Epidermal melanocyte (primary cell): ENCODE results near the gene SIDT1.

Experiments used
- DNase-seq: peaks from one replicate; pipeline ENCODE4 v3.0.0; 2011; ENCODE audit warnings: low spot score; ENCODE audit not compliant: insufficient read length

SIDT1 gene

DNA sequence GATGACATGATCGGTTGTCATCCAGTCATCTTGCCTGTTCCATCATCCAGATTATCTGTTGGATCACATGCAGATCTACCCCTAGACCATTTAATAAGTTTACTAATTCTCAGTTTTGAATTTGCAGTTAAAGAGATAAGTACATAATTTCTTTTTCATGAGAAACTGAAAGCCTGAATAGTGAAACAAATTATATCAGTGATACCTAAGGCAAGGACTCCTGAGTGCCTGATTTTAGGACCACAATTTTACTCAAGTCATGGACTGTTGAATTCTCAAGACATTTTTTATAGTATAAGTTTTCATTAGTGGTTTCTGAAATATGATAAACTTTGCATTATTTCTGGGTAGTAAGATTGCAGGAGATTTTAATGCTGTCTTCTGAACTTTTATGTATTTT, 13.2 kb downstream of the SIDT1 start:
- DNase-seq, result no peak

DNA sequence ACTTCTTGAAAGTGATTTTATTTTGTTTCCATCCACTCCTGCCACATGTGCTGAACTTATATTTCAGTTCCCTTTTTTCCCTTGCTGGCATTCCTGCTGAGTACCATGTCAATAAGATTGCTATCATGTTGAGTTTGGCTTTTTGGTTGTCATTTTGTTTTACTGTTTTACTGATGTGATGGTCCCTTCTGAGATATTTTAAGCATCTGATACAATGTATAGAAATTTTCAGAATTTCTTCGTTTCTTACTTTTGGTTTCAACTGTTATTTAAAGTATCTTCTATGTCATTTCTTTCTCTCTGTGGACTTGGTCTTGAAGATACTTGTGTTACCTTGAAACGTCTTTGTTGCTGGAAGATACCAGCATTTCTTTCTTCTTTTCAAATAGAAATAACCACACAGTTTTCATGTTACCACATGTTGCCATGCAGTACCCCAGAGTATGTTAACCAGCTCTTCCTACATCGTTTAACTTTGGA, 14.1 kb downstream of the SIDT1 start:
- no peak for DNase-seq

DNA sequence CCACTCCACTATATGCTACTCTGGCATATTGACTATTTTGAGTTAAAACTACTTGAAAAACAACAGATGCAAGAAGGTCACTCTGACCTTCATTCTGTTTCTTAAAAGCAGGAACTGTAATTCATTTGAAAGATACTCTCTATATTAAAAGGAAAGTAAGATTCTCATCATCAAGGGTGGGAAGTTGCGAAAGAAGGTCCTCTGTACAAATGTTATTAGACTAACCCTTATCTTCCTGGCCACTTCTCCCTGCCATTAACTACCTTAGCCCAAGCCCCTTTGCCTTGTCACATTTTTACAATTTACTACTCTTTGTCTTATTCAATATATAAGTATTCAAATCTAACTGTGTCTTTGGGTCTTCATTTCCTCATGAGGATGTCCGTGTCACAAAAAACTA, 16.1 kb downstream of the SIDT1 start:
- DNase-seq, result no peak

DNA sequence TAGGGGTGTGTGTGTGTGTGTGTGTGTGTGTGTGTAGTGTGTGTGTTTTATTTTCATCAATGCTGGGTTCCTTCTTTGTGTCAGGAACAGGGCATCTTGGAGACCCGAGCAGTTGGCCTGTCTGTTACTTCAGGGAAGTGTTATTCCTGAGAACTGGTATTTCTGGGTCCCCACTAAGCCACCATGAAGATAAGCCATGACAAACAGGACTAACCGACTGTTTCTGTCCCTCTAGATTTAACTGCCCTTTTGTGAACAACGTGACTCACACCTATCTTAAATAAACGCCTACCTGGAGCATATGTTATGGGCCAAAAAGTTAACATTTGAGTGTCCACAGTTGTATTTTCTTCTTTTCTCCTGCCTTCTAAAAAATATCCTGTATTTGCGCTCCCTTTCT, 19.5 kb downstream of the SIDT1 start:
- no peak for DNase-seq

DNA sequence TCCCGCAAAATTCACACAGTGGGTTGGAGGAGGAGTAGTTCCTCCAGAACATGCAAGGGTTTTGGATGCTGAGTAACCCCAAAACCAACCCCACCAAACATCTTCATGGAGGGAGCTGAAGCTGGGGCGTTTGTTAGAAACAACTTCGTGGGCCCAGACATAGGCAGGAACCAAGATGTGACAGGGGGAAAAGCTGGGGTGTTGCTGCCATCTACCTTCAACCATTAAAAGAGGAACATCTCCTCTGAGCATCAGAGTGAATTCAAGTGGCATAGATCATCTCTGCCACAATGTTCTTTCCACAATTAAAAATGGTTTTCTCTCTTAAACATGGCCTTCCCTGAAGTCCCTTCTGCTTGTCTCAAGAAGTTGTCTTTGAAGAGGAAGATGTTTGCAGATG, 20.5 kb downstream of the SIDT1 start:
- no peak for DNase-seq

DNA sequence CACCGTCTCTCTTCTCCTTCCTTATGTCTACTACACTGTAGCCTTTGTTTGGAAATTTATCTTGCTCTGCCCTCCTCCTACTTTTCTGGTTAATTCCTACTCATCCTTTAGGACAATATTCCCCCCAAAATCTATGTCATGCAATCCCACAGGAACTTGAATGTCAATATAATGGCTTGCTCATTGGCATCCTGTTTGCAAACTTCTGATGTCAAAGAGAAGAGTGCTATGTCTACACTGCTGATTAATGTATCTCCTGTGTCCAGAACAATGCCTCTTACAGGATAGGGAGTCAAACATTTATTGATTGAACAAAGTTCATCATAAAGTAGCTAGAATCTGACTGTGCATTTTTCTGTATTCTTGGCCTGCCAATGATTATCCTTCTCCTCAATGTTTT, 22.8 kb downstream of the SIDT1 start:
- no peak for DNase-seq

DNA sequence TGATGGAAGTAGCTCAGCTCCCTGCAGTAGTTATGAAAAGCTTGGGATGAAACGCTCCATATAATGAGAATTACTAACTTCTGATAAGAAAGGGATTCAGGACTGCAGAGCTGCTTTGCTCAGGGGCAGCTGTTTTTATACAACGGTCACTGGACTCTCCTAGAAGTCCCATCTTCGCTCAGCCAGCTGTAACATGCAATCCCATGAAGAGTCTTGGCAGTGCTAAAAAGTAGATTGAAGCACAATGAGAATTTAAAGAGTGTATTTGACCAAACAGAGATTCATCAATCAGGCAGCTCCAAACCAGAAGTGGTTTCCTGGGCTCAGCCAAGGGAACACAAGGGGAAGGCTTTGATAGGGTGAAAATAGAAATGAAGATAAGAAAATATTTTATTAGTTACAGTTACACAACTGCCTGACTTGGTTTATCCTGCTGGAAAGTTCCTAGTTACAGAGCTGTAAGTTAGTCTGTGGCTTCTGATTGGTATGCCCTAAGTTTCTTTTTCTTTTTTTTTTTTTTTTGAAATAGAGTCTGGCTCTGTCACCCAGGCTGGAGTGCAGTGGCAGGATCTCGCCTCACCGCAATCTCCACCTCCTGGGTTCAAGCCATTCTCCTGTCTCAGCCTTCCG, 24.1 kb downstream of the SIDT1 start:
- DNase-seq, result no peak

DNA sequence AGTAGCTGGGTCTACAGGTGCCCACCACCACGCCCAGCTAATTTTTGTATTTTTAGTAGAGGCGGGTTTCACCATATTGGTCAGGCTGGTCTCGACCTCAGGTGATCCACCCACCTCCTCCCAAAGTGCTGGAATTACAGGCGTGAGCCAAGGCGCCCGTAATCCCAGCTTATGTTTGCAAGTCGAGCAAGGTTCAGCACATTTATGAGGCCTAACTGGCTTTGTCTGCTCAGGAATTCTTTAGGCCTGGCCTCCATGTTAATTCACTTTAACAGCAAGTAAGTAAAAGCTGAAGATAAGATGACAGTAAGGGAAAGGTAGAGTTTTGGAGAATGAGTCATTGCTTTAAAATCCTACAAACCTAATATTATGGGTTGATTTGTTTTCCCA, 24.6 kb downstream of the SIDT1 start:
- no peak for DNase-seq

DNA sequence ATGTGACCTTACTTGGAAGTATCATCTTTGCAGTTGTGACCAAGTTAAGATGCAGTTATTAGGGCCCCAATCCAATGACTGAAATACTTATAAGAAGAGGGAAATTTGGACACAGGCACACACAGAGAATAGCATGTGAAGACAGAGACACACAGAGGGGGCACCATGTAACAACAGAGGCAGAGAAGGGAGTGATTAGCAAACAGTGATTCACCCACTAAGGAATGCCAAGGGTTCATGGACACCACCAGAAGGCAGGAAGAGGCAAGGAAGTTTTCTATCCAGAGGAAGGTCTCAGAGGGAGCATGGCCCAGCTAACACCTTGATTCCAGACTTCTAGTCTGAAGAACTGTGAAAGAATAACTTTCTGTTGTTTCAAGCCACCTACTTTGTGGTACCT, 25.0 kb downstream of the SIDT1 start:
- DNase-seq, result no peak

DNA sequence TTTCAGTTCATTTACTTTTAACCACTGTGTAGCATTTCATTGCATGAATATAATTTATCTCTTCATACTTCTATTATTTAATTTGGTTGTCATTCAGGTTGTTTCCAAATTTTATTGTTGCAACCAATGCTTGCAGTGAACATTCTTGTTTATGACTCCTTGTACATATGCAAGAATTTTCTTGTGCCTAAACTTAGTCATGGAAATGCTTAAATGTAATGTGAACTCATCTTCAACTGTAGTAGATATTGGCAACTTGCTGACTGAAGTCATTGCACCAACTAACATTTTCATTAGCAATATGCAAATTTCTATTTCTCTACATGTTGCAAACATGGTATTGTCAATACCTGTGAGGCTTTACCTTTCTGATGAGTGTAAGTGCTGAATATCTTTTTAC, 26.7 kb downstream of the SIDT1 start:
- no peak for DNase-seq

DNA sequence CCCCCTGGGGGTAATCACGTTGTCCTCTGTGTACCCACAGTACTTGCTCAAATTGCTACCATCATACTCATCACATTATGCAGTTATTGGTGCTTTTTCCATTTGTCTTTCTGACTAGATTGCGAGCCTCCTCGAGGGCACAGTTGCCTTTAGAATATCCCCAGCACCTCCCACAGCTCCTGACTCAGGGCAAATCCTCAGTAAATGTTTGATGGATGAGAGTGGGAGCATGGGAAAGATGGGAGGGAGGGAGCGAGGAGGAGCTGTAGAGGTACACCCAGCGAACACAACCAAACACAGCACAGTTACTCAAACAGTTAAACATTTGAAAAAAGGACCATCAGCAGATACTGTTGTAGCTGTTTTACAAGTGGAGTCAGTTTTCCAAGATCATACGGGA, 27.9 kb downstream of the SIDT1 start:
- DNase-seq, result no peak

DNA sequence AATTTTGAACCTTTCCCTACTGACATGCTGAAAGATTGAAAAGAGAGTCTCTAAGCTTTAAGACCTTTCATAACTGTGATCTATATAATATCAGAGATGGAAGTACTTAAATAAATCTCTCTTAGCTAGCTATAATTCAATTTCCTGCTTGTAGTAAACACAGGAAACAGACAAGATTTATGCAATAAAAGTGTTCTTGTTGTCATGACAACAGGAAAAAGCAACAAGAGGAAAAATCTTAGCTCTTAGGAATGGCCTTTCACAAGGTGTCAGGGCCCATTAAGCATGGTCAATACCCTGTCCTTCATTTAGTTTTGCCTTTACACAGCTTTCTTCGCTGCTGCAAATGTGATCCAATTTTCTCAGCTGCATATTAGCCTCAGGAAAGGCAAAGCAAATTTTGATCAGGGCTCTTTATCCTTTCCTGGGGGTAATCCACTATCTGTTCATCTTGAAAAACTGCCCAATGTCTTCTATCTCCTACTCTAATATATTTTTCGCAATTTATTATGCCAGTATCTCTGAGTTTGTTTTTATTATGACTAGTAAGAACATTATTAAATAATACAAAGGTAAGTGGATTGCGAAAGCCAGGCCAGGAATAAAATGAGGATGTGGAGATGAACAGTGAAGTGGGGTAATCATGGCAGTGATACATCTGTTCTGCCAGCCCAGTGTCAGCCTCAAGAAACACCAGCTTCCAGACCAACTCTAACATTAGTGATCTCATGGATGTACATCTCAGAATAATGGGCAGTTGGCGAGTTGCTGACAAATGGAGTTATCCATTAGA, 28.7 kb downstream of the SIDT1 start:
- DNase-seq, result no peak

DNA sequence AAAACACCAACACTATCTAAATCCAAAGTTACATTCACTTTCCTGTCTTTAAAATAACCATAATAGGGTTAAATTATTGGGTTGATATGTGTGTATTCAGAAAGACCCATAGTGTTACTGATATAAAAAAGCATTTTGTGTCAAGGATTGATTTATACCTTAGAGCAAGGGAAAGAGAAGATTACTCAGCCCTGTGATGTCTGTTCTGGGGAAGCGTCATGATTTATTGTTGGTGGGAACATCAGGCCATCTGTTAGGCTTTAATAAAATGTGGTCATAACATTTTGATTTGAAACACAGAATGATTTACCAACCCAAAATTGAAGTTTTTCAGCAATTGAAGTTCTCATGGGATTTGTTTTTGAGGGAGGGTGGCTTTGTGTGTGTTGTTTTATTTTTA, 33.2 kb downstream of the SIDT1 start:
- DNase-seq, result no peak

DNA sequence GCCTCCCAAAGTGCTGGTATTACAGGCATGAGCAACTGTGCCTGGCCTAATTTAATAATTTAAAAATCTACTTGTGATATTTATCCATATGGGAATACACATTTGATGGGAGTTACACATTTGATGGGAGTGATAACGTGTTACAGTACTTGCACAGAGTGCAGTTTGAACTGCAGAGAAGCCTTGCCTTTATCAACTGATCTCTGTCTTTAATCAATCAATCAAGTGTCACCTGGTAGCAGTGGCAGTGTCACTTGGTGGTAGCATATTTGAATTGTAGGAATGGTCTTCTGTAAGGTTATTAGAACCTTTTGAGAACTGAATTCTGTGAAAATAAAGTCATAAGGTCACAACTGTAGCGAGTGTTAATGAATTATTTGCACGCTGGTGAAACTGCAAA, 37.8 kb downstream of the SIDT1 start:
- DNase-seq, result no peak

DNA sequence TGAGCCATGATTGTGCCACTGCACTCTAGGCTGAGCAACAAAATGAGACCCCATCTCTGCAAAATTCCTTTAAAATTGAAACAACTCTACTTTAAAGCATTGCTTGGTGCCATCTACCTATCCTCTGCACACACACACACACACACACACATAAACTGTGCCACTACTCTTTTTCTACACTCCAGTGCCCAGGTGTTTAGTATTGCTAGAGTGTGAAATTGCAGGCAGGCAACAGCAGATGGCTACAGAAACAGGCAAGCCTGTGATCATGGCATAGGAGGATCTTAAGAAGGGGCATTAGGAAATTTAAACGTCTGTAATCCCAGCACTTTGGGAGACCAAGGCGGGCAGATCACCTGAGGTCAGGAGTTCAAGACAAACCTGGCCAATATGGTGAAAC, 39.0 kb downstream of the SIDT1 start:
- no peak for DNase-seq

DNA sequence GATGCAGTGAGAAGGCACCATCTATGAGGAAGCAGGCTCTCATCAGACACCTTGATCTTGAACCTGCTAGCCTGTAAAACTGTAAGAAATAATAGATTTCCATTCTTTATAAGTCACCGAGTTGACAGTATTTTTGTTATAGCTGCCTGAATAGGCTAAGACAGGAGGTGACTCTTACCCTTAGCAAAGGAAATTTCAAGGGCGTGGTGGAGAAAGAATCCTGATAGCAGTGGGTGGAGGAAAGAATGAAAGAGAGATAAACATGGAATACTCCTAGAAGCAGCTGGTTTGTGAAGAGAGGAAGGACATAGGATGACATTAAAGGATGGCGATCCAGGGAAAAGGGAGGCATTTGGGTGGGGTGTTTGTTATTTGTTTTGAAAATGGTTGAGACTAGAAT, 41.4 kb downstream of the SIDT1 start:
- no peak for DNase-seq

DNA sequence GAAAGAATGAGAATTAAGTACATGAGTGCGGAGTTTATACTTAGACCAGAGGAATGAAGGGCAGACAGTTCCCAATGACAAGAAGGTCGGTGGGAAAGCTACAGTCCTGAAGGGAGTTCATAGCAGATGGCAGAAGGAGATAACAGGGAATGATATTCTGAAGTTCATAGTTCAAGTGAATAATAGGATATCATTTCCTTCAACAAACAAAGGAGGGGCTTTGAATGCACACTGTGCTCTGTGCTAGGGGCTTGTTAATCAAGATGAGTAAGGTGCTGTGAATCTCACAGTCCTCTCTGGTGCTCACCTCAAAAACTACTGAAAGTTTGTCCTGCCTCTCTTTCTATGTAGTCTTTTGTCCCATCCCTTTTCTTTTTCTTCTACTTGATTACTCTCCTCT, 41.9 kb downstream of the SIDT1 start:
- DNase-seq, result no peak

DNA sequence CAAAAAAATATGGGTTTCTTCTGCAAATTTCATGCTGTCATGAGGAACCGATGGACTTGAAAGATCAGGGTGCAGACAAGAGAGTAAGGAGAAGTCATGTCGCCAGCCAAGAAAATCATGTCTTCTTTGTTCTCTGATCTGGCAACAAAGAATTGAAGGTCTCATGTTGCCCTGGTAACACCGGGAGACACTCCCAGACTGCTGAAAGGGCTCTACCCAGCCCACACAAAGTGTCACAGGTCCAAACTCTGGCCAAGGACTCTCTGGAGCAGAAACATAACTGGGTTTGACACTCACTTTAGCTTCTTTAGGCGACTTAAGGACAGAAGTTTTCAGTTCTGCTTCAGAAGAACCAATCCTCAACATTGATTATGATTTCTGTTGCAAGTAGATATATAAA, 42.9 kb downstream of the SIDT1 start:
- no peak for DNase-seq

DNA sequence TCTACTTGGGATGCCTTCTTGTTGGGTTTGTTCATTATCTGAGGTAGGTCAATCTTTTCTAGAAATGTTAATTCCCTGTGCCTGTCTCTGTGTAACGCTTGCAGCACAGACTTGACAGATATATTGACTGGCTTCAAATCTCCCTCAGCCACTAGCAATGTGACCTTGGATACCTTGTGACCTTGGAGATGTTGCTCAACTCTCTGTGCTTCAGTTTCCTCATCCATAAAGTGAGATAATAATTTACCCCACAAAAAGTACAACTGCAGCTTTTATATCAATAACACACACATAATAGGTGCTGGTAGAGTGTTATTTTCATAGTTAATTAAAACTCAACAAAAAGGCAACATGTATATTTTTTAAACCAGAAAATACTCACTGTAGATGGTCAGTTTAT, 52.9 kb downstream of the SIDT1 start:
- no peak for DNase-seq

DNA sequence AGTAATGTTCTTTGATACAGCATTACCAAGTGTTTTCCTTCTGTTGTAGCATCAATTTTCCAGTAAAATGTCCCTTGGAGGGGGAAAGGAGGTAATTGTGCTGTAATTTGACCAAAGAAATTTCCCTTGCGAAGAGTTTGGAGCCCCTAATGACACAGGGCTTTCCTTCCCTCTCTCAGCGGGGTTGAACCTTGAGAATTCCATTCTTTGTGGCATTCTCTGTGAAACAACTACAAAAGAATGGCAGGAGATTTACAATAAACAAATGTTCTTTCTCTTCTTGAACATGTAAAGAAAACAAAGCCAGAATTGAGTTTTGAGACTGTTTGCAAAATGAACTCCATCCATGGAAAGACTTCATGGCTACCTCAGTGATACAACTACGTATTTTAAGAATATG, 53.4 kb downstream of the SIDT1 start:
- no peak for DNase-seq

DNA sequence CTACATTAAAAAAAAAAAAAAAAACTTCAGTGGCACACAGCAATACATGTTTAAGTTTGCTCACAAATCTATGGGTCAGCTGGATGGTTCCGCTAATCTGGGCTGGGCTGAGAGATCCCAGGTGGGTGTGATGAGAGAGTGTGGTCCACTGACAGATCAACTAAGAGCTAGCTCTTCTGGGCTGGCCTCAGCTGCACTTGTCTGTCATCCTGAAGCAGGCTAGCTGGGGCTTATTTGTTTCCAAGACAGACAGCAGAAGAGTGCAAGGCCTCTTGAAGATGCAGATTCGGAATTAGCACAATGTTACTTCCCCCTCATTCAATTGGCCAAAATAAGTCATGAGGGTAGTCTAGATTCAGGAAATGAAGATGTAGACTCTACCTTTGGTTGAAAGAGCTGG, 56.5 kb downstream of the SIDT1 start:
- no peak for DNase-seq

DNA sequence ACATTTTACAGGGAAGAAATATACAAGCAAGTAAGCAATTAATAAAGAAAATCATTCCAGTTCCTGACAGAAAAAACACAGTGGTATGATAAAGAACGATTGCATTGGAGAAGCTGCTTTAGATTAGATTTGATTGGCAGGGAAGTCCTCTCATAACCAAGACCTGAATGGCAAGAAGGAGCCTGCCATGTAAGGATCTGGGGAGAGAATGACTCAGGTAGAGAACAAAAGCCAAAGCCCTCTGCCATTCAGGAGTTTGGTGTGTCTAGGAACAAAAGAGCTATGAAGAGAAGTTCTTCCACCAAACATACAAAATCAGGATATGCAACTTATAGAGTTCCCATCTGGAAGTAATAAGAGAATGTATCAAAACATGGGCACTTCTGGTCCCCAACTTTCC, 57.6 kb downstream of the SIDT1 start:
- DNase-seq, result no peak

DNA sequence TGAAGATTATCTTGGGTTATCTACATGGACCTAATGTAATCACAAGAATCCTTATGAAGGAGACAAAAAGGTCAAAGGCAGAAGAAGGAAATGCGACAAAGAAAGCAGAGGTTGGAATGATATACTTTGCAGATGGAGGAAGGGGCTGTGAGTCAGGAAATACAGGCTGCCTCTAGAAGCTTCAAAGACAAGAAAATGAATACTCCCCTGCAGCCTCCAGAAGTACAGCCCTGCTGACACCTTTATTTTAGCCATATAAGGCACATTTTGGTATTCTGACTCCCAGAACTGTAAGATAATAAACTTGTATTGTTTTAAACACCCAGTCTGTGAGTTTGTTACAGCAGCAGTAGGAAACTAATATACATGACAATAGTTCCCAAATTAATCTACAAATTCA, 58.6 kb downstream of the SIDT1 start:
- DNase-seq, result no peak
